ENCODE measurements around the gene SMAD7. TPM values are rescaled to one million over a fixed set of nuclear protein-coding genes. Genes with fewer than 3 reads are reported as not detected.

SMAD7 gene
- total and polyA plus RNA-seq, 7 donors: 13.2 to 29.1 (median 19.0) TPM

DNA sequence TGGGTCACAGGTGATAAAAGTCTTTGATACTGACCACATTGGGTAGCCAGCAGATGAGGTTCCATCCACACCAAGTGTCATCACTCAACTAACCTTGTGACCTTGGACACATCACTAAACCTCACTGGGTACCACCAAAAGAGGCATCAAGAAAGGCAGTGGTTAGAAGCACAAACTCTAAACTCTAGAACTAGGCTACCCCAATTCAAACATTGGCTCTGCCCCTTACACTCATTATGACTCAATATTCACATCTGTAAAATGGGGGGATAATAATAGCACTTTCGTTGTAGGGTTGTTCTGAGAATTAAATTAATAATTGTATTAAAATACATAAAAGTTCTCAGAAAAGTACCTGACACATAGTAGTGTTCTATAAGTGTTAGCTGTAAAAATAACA, 15.8 kb upstream of the SMAD7 start:
- DNase-seq: no peak
- no peak overlapping the region for H3K4me3 ChIP-seq
- no peaks in the 10 kb centered on the region for H3K9me3 ChIP-seq
- intact Hi-C loops (cut with DNase I): no loop called here
- no peaks in the 10 kb centered on the region for H3K36me3 ChIP-seq
- WGBS, 2 donors: 95 to 96% methylated on average over 1 of the region's 1 CpG
- H3K27me3 ChIP-seq: no peaks in the 10 kb centered on the region
- TF ChIP-seq, protein P1, sequence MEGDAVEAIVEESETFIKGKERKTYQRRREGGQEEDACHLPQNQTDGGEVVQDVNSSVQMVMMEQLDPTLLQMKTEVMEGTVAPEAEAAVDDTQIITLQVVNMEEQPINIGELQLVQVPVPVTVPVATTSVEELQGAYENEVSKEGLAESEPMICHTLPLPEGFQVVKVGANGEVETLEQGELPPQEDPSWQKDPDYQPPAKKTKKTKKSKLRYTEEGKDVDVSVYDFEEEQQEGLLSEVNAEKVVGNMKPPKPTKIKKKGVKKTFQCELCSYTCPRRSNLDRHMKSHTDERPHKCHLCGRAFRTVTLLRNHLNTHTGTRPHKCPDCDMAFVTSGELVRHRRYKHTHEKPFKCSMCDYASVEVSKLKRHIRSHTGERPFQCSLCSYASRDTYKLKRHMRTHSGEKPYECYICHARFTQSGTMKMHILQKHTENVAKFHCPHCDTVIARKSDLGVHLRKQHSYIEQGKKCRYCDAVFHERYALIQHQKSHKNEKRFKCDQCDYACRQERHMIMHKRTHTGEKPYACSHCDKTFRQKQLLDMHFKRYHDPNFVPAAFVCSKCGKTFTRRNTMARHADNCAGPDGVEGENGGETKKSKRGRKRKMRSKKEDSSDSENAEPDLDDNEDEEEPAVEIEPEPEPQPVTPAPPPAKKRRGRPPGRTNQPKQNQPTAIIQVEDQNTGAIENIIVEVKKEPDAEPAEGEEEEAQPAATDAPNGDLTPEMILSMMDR (IDR thresholded peaks at IDR 0.05): no peak
- TF ChIP-seq POLR2A (IDR thresholded peaks at IDR 0.05): no peak
- no peak for TF ChIP-seq POLR2AphosphoS5 (IDR thresholded peaks at IDR 0.05)
- TF ChIP-seq EP300 (IDR thresholded peaks at IDR 0.05): no peak
- peaks cover 0 to 21% (median 10%) of the 10 kb centered on the region in 4 donors for H3K4me1 ChIP-seq
- H3K27ac ChIP-seq: no peak overlapping the region

DNA sequence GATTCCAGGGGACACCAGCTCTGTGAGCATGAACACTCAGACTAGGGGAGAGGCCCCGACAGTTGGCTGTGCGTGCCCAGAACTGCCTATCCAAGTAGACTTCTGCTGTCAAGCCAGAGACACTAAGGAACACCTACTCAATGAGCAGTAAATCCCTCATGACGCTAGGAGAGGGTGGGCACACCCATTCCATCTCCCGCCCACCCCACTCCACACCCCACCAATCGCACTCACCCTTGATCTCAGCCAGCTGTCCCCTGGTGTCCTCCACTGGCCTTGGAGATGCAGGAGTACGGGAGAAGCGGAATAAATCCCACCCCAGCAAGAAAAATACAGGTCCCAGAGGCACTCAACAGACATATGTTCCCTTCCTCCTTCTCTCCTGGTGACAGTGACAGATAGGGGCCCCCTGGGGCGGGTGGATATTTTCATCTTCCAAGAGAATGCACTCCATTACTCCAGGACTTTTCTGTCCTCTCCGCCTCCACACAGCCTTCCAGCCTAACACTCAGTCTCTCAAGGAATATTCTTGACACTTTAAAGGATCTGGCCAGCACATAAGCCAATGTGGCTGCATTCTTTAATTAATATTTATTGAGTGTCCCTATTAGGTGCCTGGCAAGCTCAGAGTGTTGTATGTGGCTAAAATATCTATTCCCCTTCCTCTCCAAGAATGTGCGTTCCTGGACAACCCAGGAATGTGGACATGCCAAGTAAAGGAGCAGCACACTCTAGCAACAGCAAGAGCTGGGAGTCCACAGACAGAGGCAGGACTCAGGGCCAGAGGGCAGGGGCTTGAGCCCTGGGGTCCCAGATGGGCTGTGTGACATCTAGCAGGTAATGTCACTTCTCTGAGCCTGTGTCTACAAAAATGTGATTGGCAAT, 13.1 kb upstream of the SMAD7 start:
- Histone ChIP-seq H3K4me1 (peaks cover 0 to 21% (median 10%) of the 10 kb centered on the region in 4 donors), H3K27me3 (no peaks in the 10 kb centered on the region), H3K27ac (peak overlapping the region; percentile 16 to 72 (median 36)), H3K36me3 (no peaks in the 10 kb centered on the region), H3K4me3 (no peak overlapping the region), H3K9me3 (no peaks in the 10 kb centered on the region)
- intact Hi-C loops (cut with DNase I): no loop called here
- 79 to 84% methylated on average over 10 of the region's 10 CpGs for WGBS, 2 donors
- no peak for TF ChIP-seq EP300 (IDR thresholded peaks at IDR 0.05)
- no peak for TF ChIP-seq POLR2AphosphoS5 (IDR thresholded peaks at IDR 0.05)
- TF ChIP-seq, protein P1 (IDR thresholded peaks at IDR 0.05): no peak
- no peak for TF ChIP-seq POLR2A (IDR thresholded peaks at IDR 0.05)
- no peak for DNase-seq

DNA sequence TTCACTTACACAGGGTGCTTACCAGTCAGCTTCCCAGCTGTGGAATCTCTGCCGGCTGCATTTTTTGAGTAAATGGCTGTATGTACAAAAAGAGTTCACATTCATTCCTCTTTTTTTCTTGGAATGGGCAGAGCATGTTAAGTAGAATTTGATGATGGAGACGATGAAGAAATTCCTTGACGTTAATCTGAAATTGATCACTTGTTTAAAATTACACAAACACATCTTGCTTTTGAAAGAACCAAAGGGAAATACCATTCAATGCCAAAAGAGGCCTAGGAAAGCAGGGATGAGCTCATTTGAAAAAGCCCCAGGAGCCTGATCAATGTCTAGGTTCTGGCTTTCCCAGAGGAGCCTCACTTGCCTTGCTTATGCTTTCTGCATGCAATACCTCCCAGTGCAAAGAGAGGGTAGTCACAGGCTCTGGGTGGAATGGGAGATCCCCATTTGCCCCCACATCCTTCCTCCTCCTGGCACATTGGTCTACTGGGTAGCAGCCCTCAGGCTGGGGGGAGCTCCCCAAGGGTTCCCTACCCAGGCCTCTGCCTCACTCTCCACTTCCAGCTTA, 12.3 kb upstream of the SMAD7 start:
- WGBS, 2 donors: 89 to 94% methylated on average over 3 of the region's 3 CpGs
- Histone ChIP-seq H3K4me3 (no peak overlapping the region), H3K9me3 (no peaks in the 10 kb centered on the region), H3K36me3 (no peaks in the 10 kb centered on the region), H3K4me1 (peaks cover 0 to 21% (median 10%) of the 10 kb centered on the region in 4 donors), H3K27me3 (no peaks in the 10 kb centered on the region), H3K27ac (peak overlapping the region; percentile 16 to 72 (median 36))
- intact Hi-C loops (cut with DNase I): no loop called here
- DNase-seq: no peak
- TF ChIP-seq POLR2A (IDR thresholded peaks at IDR 0.05) (no peak), POLR2AphosphoS5 (IDR thresholded peaks at IDR 0.05) (peak in 1 of 4 donors; percentile 9)
- TF ChIP-seq, protein P1 (IDR thresholded peaks at IDR 0.05): no peak

DNA sequence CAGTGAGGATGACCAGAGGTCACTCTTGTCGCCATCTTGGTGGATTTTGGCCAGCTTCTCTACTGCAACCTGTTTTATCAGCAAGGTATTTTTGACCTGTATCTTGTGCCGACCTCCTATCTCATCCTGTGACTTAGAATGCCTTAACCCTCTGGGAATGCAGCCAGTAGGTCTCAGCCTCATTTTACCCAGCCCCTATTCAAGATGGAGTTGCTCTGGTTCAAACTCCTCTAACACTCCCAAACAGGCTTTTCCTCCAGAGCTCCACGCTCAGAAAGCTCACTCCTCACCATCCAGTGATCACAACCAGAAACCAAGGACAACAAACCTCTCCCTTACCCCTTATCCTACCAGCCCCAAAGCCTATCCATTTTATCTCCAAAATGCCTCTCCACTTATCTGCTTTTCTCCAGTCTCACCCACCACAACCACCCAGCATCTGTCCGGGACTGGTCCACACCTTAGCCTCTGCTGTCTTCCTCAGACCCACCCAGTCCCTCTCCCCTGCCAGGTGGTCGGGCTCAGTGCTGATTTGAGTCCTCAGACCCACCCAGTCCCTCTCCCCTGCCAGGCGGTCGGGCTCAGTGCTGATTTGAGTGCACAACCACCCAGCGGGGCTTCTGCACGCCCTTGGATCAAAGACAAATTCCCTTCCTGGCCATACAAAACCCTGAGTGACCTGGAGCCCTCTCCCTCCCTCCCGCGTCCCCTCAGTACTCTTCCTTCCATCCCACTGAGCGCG, 11.7 kb upstream of the SMAD7 start:
- H3K27ac ChIP-seq: peak overlapping the region in 3 of 4 donors; percentile 16 to 72 (median 49)
- WGBS, 2 donors: 86 to 88% methylated on average over 13 of the region's 13 CpGs
- no peak for DNase-seq

More for the DNA sequence above, 11.7 kb upstream of the SMAD7 start:
- Histone ChIP-seq H3K27me3 (no peaks in the 10 kb centered on the region), H3K9me3 (no peaks in the 10 kb centered on the region), H3K4me1 (peaks cover 0 to 22% (median 11%) of the 10 kb centered on the region in 4 donors), H3K4me3 (no peak overlapping the region), H3K36me3 (no peaks in the 10 kb centered on the region)
- intact Hi-C loops (cut with DNase I): no loop called here
- TF ChIP-seq EP300 (IDR thresholded peaks at IDR 0.05) (no peak), POLR2AphosphoS5 (IDR thresholded peaks at IDR 0.05) (no peak), POLR2A (IDR thresholded peaks at IDR 0.05) (no peak)
- TF ChIP-seq, protein P1 (IDR thresholded peaks at IDR 0.05): no peak
